Motor neuron (in vitro differentiated cells): ENCODE data around the gene IFNA16. TPM values are rescaled to one million over a fixed set of nuclear protein-coding genes. Genes with fewer than 3 reads are reported as not detected.
A peak's percentile ranks its signal among the peaks of the same experiment; 100 is the strongest.
"Not testable (repeated sequence)": the region's sequence is repeated elsewhere in the genome, so short reads cannot be mapped to it uniquely, and the experiment has no call there.

Source experiments
- ATAC-seq, 8 experiments: fragments of 200-7000 bp; cut with Tn5 transposase; replicated peaks in 6 of 8; 2 replicates each; pipeline ENCODE4 v1.8.0; 2021; ENCODE audit warnings: mild to moderate bottlenecking in 8 of 8, moderate library complexity in 8 of 8
- H3K27ac ChIP-seq, 2 donors: fragments of 250-450 bp; sonication (Bioruptor Pico); 2 replicates each; pipeline ENCODE4 v1.9.0; 2021; ENCODE audit warnings: antibody characterized with exemption in 2 of 2, mild to moderate bottlenecking in 2 of 2, moderate library complexity in 1 of 2
- H3K4me1 ChIP-seq, 2 donors: fragments of 250-450 bp; sonication (Bioruptor Pico); replicated peaks in 1 of 2; 2 replicates each; pipeline ENCODE4 v1.6.1; 2021; ENCODE audit warnings: antibody characterized with exemption in 2 of 2, mild to moderate bottlenecking in 2 of 2, moderate library complexity in 1 of 2
- H3K4me3 ChIP-seq, 5 donors: fragments of 250-450 bp; sonication (Bioruptor Pico); 2 replicates each; pipeline ENCODE4 v1.9.0; 2021; ENCODE audit warnings: antibody characterized with exemption in 5 of 5, mild to moderate bottlenecking in 5 of 5, moderate library complexity in 4 of 5
- WGBS, 10 experiments: fragments of 450-650 bp; shearing (Covaris generic); methylation state at CpG; one replicate each; pipeline ENCODE4 v1.0.0; 2022; 5-methylcytosine and 5-hydroxymethylcytosine counted together
- in situ Hi-C, 9 experiments: fragments of 400-800 bp; cut with MboI; loops; one replicate each; pipeline ENCODE4 v1.15.0; 2021; ENCODE audit warnings: low sequenced_read_pairs in 9 of 9, low pct_unique_long_range_greater_than_20kb in 2 of 9; ENCODE audit not compliant: unreplicated experiment in 9 of 9
- total RNA-seq, 8 experiments: library from RNA; unstranded; fragments of 300-600 nt; gene quantifications; 2 replicates each; pipeline versions ENCODE4 v1.2.3 to v1.2.4, GENCODE V29; 2022

The IFNA16 gene
- total RNA-seq, 8 experiments from 2014 or later: 0.21 to 0.36 TPM; not detected in 6

DNA sequence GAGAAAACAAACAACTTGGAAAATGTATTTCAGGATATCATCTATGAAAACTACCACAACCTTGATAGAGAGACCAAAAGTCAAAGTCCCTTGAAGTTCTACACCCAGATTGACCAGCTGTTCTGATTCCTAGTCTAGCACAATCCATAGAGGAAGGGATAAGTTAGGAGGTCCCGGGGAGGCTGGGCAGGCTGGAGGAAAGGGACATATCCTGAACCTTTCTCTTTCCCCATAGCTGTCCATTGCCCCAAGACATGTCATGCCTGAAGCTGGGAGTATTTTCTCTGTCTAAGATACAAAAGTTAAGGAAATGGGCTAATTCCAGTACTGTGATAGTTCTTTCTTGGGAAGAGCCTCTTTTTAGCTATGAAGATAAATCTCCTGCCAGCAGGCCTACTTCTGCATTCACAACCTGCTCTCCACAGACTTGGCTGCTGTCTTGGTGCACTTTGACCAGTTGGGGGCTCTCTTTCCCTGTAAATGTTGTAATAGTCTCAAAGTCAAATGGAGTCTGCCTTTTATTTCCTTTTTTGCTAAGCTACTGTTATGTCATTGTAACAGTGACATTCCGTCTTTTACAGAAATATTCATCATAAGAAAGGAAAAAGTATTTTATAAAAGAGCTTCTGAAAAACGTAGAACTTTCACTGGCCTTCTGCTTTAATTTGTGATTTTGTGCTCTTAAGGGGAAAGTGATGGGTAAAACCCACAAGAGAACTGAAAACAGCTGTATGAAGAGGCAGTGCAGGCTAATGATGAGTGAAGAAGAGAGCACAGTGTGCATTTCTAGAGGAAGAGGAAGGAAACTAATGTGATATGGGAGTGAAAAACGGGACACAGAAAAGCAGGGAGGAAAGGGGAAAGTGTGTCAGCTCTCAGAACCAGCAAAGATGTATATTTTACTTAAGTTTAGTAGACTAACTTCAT lies 34.0 kb downstream of the IFNA16 start:
- H3K4me1 ChIP-seq, in situ Hi-C loops, H3K4me3 ChIP-seq, H3K27ac ChIP-seq: not testable (repeated sequence)
- WGBS, 10 experiments: 0 to 46% (median 12%) methylated on average over 1 to 3 of the region's 4 CpGs; no CpG with 5 or more reads in 2 of the 10 experiments
- peak in 3 of 8 experiments; percentile 83 to 89 (median 88) for ATAC-seq

DNA sequence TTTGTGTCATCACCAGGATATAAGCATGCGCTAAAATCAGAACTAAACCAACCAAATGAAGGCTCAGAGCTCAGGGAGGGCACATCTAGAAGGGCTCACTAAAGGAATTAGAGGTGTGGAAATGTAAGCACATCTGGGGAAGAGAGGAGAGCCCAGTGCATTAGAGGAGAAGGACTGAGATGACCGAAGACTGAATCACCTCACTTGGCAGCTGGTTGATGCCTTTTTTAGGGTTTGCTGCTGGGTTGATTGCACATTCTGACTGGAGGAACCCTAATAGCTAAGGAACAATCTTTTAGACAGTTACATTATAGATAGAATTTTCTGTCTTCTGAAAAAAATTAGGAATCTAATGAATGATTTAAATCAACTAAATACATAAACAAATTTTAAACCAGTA lies 42.4 kb downstream of the IFNA16 start:
- 43 to 100% (median 75%) methylated on average over 1 to 2 of the region's 2 CpGs; no CpG with 5 or more reads in 6 of the 10 experiments for WGBS, 10 experiments

DNA sequence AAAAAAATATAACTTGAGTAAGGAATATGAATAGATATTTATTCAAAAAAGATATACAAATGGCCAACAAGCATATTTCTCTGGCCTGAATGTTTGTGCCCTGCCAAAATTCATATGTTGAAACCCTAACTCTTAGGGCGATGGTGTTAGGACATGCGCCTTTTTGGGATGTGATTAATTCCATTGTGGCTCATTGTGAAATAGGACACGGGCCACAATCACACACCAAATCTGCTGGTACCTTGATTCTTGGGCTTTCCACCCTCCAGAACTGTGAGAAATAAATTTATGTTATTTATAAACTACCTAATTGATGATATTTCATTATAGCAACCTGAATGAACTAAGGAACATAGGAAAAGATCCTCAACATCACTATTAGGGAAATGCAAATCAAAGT lies 45.0 kb downstream of the IFNA16 start:
- in situ Hi-C loops: no loop called here
- H3K27ac ChIP-seq: no peak overlapping the region
- no peak for ATAC-seq
- no peak overlapping the region for H3K4me3 ChIP-seq
- H3K4me1 ChIP-seq: no peaks in the 10 kb centered on the region
- WGBS, 10 experiments: 50 to 92% (median 66%) methylated on average over 1 to 3 of the region's 3 CpGs; no CpG with 5 or more reads in 3 of the 10 experiments

More for the DNA sequence above, 42.4 kb downstream of the IFNA16 start:
- no peak overlapping the region for H3K4me3 ChIP-seq
- no peak for ATAC-seq
- in situ Hi-C loops: no loop called here
- no peaks in the 10 kb centered on the region for H3K4me1 ChIP-seq
- H3K27ac ChIP-seq: no peak overlapping the region

DNA sequence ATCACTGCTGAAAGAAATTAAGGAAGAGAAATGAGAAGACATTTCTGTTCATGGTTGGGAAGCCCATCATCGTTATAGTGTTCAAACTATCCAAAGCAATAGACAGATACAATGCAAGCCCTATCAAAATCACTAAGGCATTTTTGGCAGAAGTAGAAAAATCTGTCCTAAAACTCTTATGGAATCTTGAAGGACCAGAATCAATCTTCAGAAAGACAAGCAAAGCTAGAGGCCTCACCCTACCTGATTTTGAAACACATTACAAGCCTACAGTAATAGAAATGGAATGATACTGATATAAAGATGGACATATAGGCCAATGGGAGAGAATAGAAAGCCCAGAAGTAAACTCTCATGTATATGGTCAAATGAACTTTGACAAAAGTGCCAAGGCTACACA lies 45.8 kb downstream of the IFNA16 start:
- Histone ChIP-seq H3K27ac (no peak overlapping the region), H3K4me1 (no peaks in the 10 kb centered on the region), H3K4me3 (no peak overlapping the region)
- in situ Hi-C loops: no loop called here
- WGBS, 10 experiments: 31 to 100% (median 80%) methylated on average over 1 of the region's 1 CpG; no CpG with 5 or more reads in 1 of the 10 experiments
- no peak for ATAC-seq

DNA sequence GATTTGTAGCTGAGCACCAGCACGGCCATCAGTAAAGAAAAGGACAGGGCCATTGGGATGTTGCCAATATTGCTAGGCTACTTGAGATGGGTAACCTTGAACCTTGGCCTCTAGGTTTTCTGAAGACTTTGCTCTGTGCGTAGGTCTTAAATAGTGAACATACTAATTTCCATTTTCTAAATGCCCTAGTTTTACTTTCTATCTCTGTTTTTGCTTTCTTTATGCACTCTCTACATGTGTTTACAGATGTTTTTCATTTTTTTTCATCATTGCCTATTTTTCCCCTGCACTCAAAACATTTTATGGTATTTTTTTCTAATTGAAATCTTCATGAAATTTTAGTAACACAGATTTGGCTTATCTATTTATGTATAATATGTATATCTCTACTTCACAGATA lies 50.6 kb downstream of the IFNA16 start, which contains the start of gene IFNA21:
Gene IFNA21 (minus strand): TSS at position 101 of the 400 bp plus-strand sequence. CDS start 48 bp downstream, at position 53.
- 57 to 100% (median 97%) methylated on average over 1 to 2 of the region's 2 CpGs; no CpG with 5 or more reads in 4 of the 10 experiments for WGBS, 10 experiments
- in situ Hi-C loops, H3K4me3 ChIP-seq, ATAC-seq, H3K4me1 ChIP-seq, H3K27ac ChIP-seq: not testable (repeated sequence)

Other genes with a start within 250 kb of the IFNA16 start
- 1 to 10 TPM; 1.4 to 4.5 (median 2.5) TPM for gene HACD4, start 185.7 kb downstream of the IFNA16 start, total RNA-seq
- gene IFNB1, start 139.4 kb downstream of the IFNA16 start, total RNA-seq: under 1 TPM in 5 of 8 experiments, not detected in 3; 0.16 to 0.71 (median 0.41) TPM
- under 1 TPM in 3 of 8 experiments, not detected in 5; 0.05 to 0.29 (median 0.13) TPM for gene IFNW1, start 75.5 kb downstream of the IFNA16 start, total RNA-seq
- gene IFNA21, start 50.7 kb downstream of the IFNA16 start, total RNA-seq: under 1 TPM in 2 of 8 experiments, not detected in 6; 0.25 to 0.45 TPM
- under 1 TPM in 1 of 8 experiments, not detected in 7; 0.71 TPM for gene IFNA4, start 29.7 kb downstream of the IFNA16 start, total RNA-seq
- under 1 TPM in 2 of 8 experiments, not detected in 6; 0.32 to 0.52 TPM for gene IFNA7, start 15.1 kb downstream of the IFNA16 start, total RNA-seq
- under 1 TPM in 2 of 8 experiments, not detected in 6; 0.23 to 0.57 TPM for gene IFNA10, start 10.2 kb downstream of the IFNA16 start, total RNA-seq
- gene IFNA17, start 10.9 kb upstream of the IFNA16 start, total RNA-seq: under 1 TPM in 2 of 8 experiments, not detected in 6; 0.23 to 0.38 TPM
- under 1 TPM in 1 of 8 experiments, not detected in 7; 0.28 TPM for gene IFNA14, start 22.7 kb upstream of the IFNA16 start, total RNA-seq
- not detected for gene IFNA5, start 88.0 kb upstream of the IFNA16 start, total RNA-seq
- gene KLHL9, start 118.1 kb upstream of the IFNA16 start, total RNA-seq: 10 to 100 TPM; 25.6 to 44.6 (median 36.9) TPM
- gene IFNA6, start 133.6 kb upstream of the IFNA16 start, total RNA-seq: under 1 TPM in 1 of 8 experiments, not detected in 7; 0.43 TPM
- gene IFNA13, start 150.7 kb upstream of the IFNA16 start, total RNA-seq: under 1 TPM in 2 of 8 experiments, not detected in 6; 0.23 to 0.24 TPM
- gene IFNA2, start 168.1 kb upstream of the IFNA16 start, total RNA-seq: under 1 TPM in 1 of 8 experiments, not detected in 7; 0.33 TPM
- gene IFNA8, start 191.8 kb upstream of the IFNA16 start, total RNA-seq: not detected
- under 1 TPM in 1 of 8 experiments, not detected in 7; 0.67 TPM for gene IFNA1, start 223.1 kb upstream of the IFNA16 start, total RNA-seq